ENCODE data around the gene FANCG.

GRCh38 chr9:35060548-35061207, 19.1 kb downstream of the FANCG start:
- TF ChIP-seq GATA2 (IDR thresholded peaks at IDR 0.05; ENCODE audit: low read depth, low read length) (no peak), GATA3 (IDR thresholded peaks at IDR 0.05; ENCODE audit: low read depth, low read length) (no peak)

Measured in SH-SY5Y (cell line).